Large intestine (tissue), 3 donors: Measurements from ENCODE around the gene PDSS2. TPM values are rescaled to one million over a fixed set of nuclear protein-coding genes. Genes with fewer than 3 reads are reported as not detected.

Experiments used
- DNase-seq, 2 donors: peaks; one replicate each; pipeline versions ENCODE4 v3.0.0 to v3.0.0-alpha.2; 2013
- H3K27ac ChIP-seq: one replicate; pipeline ENCODE4 v1.5.1; 2013; ENCODE audit warnings: low read length
- H3K27me3 ChIP-seq: 2 replicates; pipeline ENCODE4 v1.6.1; 2013; ENCODE audit warnings: low read length; ENCODE audit not compliant: control insufficient read depth, insufficient read depth
- H3K36me3 ChIP-seq: 2 replicates; pipeline ENCODE4 v1.6.1; 2013; ENCODE audit warnings: low read length; ENCODE audit not compliant: control insufficient read depth, insufficient read depth
- H3K4me1 ChIP-seq: one replicate; pipeline ENCODE4 v1.6.1; 2013; ENCODE audit warnings: low read length; ENCODE audit not compliant: control insufficient read depth, insufficient read depth
- H3K4me3 ChIP-seq: one replicate; pipeline ENCODE4 v1.5.1; 2013; ENCODE audit warnings: low read length
- H3K9me3 ChIP-seq: one replicate; pipeline ENCODE4 v1.6.1; 2013; ENCODE audit warnings: mild to moderate bottlenecking, low read depth, low read length, moderate library complexity; ENCODE audit not compliant: control insufficient read depth
- WGBS: methylation state at CpG from one replicate; pipeline ENCODE4 v1.1.5; 2013; ENCODE audit warnings: low lambda C conversion rate; ENCODE audit not compliant: insufficient coverage; 5-methylcytosine and 5-hydroxymethylcytosine counted together
- polyA plus RNA-seq: library from polyadenylated mRNA; unstranded; fragments of 120-200 nt; gene quantifications from one replicate; pipeline ENCODE4 v1.2.1, GENCODE V29; 2013

The PDSS2 gene
- polyA plus RNA-seq, 1 donor, result 12.8 TPM

DNA sequence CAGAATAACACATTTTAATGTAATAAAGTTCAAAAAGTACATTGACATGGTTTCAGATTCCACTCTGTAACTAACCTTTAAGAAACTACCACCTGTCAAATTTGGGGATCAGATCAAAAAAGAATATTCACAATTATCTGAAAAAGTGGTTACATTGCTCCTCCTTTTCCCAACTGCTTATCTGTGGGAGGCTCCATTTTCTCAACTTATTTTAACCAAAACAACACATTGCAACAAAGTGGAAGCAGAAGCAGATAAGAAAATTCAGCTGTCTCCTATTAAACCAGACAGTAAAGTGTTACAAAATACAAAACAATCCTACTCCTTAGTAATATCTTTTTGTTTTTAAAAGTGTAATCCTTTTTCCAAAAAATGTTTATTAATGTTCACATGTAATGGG lies 61.4 kb downstream of the PDSS2 start:
- Histone ChIP-seq H3K36me3 (no peaks in the 10 kb centered on the region), H3K27me3 (no peaks in the 10 kb centered on the region), H3K27ac (no peak overlapping the region), H3K9me3 (peaks cover 38% of the 10 kb centered on the region), H3K4me1 (no peaks in the 10 kb centered on the region), H3K4me3 (no peak overlapping the region)
- no peak for DNase-seq

DNA sequence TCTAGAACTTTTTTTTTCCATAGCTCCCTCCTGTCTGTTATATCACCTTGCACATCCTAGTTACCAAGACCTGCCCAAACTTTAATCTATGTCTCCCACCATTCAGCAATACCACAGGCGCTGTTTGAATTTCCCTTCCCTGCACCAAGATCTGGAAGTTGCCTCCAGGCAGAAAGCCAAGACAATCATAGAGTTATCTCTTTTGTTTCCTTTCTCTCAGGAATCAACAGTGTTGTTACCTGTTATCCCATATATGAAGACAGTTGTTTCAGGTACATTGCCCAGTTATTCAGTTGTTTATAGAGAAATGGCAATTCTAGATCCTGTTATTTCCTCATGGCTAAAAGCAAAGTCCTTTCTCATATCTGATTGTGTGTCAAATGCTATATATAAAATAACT lies 63.2 kb downstream of the PDSS2 start:
- WGBS, result no CpG with 5 or more reads among the region's 1 CpG
- Histone ChIP-seq H3K36me3 (no peaks in the 10 kb centered on the region), H3K4me1 (no peaks in the 10 kb centered on the region), H3K27me3 (no peaks in the 10 kb centered on the region), H3K4me3 (no peak overlapping the region), H3K27ac (no peak overlapping the region), H3K9me3 (peaks cover 22% of the 10 kb centered on the region)
- DNase-seq, result no peak

DNA sequence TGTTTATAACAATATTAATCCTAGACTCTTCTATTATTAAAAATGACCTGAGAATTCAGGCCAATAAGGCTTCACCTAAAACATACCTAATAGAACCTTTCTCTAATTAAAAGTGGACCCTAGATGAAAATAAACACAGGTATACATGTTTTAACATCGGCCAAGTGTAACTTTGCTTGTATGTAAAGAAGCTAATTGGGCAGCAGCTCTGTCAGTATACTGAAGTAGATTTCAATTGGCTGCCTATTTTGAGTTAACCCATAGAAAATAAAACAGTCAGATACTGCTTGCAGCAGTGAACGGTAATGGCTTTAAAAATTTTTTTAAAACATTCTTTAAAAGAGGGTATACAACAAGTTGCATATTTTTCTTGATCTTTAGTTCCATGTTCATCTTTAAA lies 67.3 kb downstream of the PDSS2 start:
- no peak for DNase-seq
- H3K27me3 ChIP-seq, result no peaks in the 10 kb centered on the region
- peaks cover 15% of the 10 kb centered on the region for H3K9me3 ChIP-seq
- no peaks in the 10 kb centered on the region for H3K36me3 ChIP-seq
- no peak overlapping the region for H3K4me3 ChIP-seq
- H3K4me1 ChIP-seq, result no peaks in the 10 kb centered on the region
- H3K27ac ChIP-seq, result no peak overlapping the region
- 100% methylated on average over 1 of the region's 2 CpGs for WGBS

DNA sequence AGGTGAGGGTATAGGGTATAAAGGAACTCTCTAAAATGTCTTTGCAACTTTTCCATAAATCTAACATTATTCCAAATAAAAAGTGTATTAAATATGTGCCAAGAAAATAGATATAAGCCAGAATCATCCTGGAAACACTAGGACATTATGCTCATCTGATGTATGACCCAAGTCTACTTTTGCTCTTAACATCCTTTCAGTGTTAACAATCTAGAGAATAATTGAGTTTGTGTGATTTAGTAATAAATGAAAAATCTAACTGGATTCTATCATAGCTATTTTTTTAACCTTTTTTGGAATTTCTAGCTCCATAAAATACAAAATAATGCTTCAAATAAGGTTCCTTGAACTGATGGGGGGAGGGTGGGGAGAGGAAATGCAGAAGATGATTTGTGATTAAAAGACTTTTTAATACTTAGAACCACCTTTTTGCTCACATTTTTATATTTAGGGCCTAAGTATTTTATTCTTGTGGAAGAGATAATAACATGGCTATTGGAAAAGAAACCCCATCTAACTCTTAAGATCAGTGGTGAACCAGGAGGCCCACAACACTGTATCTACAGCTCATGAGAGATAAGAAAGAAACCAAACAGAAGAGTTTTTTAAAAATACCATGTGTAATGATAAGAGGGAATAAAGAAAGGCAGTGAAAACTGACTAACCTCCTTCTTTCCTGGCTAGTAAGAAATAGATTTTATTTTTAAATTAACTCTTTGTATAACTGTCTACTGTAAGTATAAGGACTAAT lies 68.5 kb downstream of the PDSS2 start:
- Histone ChIP-seq H3K27me3 (no peaks in the 10 kb centered on the region), H3K4me1 (no peaks in the 10 kb centered on the region), H3K4me3 (no peak overlapping the region), H3K27ac (no peak overlapping the region), H3K36me3 (no peaks in the 10 kb centered on the region), H3K9me3 (peaks cover 15% of the 10 kb centered on the region)
- DNase-seq, result no peak

DNA sequence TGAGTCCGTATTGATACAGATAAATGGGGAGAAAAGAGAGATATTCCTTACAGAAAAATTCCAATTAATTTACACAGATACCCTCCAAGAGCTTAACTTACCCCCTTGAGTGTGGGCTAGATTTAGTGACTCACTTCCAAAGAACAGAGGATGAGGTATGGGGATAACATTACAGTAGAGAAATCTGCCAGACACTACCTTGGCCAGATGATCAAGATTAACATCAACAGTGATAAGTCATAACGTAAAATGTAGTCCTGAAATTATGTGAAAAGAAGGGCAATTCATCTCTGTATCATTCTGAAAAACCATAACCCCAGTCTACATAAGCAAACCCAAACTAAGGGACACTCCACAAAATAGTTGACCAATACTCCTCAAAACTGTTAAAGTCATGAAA lies 69.3 kb downstream of the PDSS2 start:
- no peaks in the 10 kb centered on the region for H3K36me3 ChIP-seq
- H3K4me3 ChIP-seq, result no peak overlapping the region
- DNase-seq, result no peak
- H3K27me3 ChIP-seq, result no peaks in the 10 kb centered on the region
- no peaks in the 10 kb centered on the region for H3K4me1 ChIP-seq
- H3K27ac ChIP-seq, result no peak overlapping the region
- no CpG with 5 or more reads among the region's 2 CpGs for WGBS
- peaks cover 10% of the 10 kb centered on the region for H3K9me3 ChIP-seq

DNA sequence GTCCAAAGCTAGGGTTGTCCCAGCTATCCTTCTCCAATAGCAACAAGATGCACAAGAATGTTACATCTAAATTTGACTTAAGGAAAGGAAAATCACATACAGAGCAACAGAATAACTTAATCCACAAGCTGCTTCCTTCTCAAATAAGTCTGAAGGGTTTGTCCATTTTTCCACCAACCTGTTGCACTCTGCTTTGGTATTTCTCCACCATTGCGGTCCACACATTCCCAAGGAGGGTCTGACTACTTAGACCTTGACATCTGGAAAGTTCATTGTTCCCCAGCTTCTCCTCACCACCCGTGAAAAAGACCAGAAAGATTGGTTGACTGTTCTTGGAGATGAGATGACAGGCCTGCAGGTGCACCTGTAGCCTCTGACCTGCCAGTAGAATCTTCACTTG lies 72.5 kb downstream of the PDSS2 start:
- H3K4me1 ChIP-seq, result no peaks in the 10 kb centered on the region
- no peaks in the 10 kb centered on the region for H3K27me3 ChIP-seq
- H3K4me3 ChIP-seq, result no peak overlapping the region
- no peak overlapping the region for H3K27ac ChIP-seq
- H3K9me3 ChIP-seq, result no peaks in the 10 kb centered on the region
- H3K36me3 ChIP-seq, result no peaks in the 10 kb centered on the region
- DNase-seq, result no peak
- no CpG with 5 or more reads among the region's 2 CpGs for WGBS

DNA sequence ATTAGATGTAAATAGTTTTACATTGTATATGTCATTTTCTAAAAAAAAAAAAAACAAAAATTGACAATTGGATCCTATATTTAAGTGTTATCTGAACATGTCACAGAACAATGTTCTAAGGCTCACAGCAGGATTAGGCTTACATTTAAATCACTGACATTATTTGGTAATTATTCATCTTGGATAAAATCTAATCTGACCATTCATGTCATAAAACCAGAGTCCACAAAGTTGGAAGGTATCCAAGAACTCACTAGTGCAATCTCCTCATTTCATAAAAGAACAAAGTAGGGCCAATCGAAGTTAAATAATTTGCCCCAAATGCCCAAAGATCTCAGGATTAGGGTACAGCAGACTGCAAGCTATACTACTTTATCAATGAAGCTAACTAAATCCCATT lies 73.0 kb downstream of the PDSS2 start:
- no peaks in the 10 kb centered on the region for H3K9me3 ChIP-seq
- H3K4me1 ChIP-seq, result no peaks in the 10 kb centered on the region
- no peaks in the 10 kb centered on the region for H3K27me3 ChIP-seq
- no CpG with 5 or more reads among the region's 1 CpG for WGBS
- no peaks in the 10 kb centered on the region for H3K36me3 ChIP-seq
- H3K4me3 ChIP-seq, result no peak overlapping the region
- no peak overlapping the region for H3K27ac ChIP-seq
- DNase-seq, result no peak

DNA sequence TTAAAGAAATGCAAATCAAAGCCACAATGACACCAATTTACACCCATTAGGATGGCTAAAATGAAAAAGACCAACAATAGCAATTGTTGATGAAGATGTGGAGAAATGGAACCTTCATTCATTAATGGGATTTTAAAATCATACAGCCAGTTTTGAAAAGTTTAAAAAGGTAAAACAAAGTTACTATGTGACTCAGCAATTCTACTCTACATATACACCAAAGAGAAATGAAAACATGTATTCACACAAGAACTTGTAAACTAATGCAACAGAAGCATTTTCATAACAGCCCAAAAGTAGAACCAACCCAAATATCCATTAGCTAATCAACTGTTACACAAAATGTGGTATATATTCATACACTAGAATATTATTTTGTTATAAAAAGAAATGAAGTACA lies 75.7 kb downstream of the PDSS2 start:
- H3K4me3 ChIP-seq, result no peak overlapping the region
- no peaks in the 10 kb centered on the region for H3K9me3 ChIP-seq
- no peaks in the 10 kb centered on the region for H3K27me3 ChIP-seq
- no peaks in the 10 kb centered on the region for H3K4me1 ChIP-seq
- H3K36me3 ChIP-seq, result no peaks in the 10 kb centered on the region
- DNase-seq, result no peak
- H3K27ac ChIP-seq, result no peak overlapping the region

DNA sequence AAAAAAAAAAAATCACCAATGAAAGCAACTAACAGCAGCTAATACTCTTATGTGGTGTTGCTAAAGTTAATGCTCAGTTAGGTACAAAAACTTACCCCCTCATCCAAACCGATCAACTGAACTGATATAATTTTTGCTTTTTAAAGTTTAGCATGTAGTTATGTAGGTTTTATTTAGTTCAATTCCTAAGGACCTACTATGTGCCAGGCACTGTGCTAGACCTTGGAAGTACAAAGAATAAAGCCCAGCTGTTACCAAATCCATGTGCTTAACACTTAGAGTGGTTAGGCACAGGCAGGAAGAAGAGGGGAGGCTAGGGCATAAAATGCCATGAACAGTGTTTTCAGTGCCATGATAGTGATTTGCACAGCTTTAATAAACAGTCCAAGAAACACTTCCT lies 85.1 kb downstream of the PDSS2 start:
- no peak overlapping the region for H3K27ac ChIP-seq
- H3K36me3 ChIP-seq, result no peaks in the 10 kb centered on the region
- no peak overlapping the region for H3K4me3 ChIP-seq
- H3K27me3 ChIP-seq, result no peaks in the 10 kb centered on the region
- WGBS, result 100% methylated on average over 1 of the region's 1 CpG
- H3K4me1 ChIP-seq, result no peaks in the 10 kb centered on the region
- DNase-seq, result no peak
- no peaks in the 10 kb centered on the region for H3K9me3 ChIP-seq

DNA sequence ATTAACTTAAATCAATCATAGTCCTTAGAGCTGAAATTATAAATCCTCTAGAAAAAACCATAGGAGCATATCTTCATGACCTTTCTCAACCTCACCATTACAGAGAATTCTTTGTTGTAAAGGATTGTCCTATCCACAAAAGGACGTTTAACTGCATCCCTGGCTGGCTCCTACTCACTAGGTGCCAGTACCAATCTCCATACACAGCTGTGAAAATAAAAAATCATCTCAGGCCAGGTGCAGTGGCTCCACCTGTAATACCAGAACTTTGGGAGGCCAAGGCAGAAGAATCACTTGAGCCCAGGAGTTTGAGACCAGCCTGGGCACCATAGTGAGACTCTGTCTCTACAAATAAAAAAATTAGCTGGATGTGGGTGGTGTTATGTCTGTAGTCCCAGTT lies 89.9 kb downstream of the PDSS2 start:
- no peaks in the 10 kb centered on the region for H3K36me3 ChIP-seq
- no peaks in the 10 kb centered on the region for H3K4me1 ChIP-seq
- H3K27me3 ChIP-seq, result no peaks in the 10 kb centered on the region
- H3K9me3 ChIP-seq, result peaks cover 3% of the 10 kb centered on the region
- no peak for DNase-seq
- no CpG with 5 or more reads among the region's 1 CpG for WGBS
- H3K4me3 ChIP-seq, result no peak overlapping the region
- H3K27ac ChIP-seq, result no peak overlapping the region

DNA sequence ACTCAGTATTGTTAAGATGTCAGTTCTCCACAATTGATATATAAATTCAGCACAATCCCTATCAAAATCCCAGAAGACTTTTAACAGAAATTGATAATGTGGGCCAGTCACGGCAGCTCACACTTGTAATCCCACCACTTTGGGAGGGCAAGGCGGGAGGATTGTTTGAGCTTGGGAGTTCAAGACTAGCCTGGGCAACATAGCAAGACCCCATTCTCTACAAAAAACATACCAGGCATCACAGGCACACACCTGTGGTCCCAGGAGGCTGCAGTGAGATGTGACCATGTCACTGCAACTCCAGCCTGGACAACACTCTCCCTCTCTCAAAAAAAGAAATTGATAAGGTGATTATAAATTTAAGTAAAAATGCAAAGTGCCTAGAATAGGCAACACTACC lies 90.9 kb downstream of the PDSS2 start:
- no peaks in the 10 kb centered on the region for H3K4me1 ChIP-seq
- no peak overlapping the region for H3K27ac ChIP-seq
- no peaks in the 10 kb centered on the region for H3K36me3 ChIP-seq
- no CpG with 5 or more reads among the region's 2 CpGs for WGBS
- H3K27me3 ChIP-seq, result no peaks in the 10 kb centered on the region
- no peak overlapping the region for H3K4me3 ChIP-seq
- no peak for DNase-seq
- peaks cover 11% of the 10 kb centered on the region for H3K9me3 ChIP-seq
